Measurements from ENCODE around the gene TGFBR3L. TPM values are rescaled to one million over a fixed set of nuclear protein-coding genes. Genes with fewer than 3 reads are reported as not detected.
A peak's percentile ranks its signal among the peaks of the same experiment; 100 is the strongest.

TGFBR3L gene
- total RNA-seq, 1 donor from 2014 or later, result 1.8 TPM

DNA sequence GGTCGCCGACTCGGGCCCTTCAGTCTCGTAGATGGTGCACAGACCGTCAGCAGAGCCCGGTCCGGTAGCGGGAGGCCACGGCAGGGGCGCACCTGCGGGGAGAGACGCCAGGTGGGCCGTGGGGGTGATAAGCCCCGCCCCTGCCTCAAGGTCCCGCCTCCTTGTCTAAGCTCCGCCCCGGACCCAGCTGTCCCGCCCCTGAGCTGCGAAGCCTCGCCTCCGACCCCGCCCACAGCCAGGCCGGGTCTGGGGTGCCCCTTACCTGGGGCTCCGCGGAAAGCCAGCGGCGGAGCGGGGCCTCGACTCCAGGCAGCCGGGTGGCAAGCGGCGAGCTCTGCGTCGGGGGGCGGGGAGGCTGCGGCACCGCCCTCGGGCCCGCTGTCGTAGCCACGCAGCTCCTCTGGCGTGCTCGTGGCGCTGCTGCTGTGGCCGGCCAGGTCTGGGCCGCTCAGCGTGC lies 45.1 kb upstream of the TGFBR3L start:
- H3K4me1 Mint-ChIP-seq, result peaks cover 37% of the 10 kb centered on the region
- Histone ChIP-seq H2AFZ (replicated peaks) (no peak overlapping the region), H3K9me3 (ENCODE audit: low read depth) (no peaks in the 10 kb centered on the region), H3K4me3 (peak overlapping the region; percentile 31), H3K36me3 (no peaks in the 10 kb centered on the region), H3K4me2 (peak overlapping the region; percentile 67), H3K27ac (no peak overlapping the region), H3K4me1 (peaks cover 7% of the 10 kb centered on the region), H3F3A (ENCODE audit: low read depth) (peaks cover 54% of the 10 kb centered on the region), H3K9ac (no peak overlapping the region), H3K27me3 (peaks cover 42% of the 10 kb centered on the region), H3K79me2 (ENCODE audit: low read depth) (no peaks in the 10 kb centered on the region), H4K20me1 (ENCODE audit: low read depth) (peaks cover 52% of the 10 kb centered on the region)
- peaks cover 3% of the 10 kb centered on the region for H3K36me3 Mint-ChIP-seq
- peaks cover 29% of the 10 kb centered on the region for H3K27me3 Mint-ChIP-seq (ENCODE audit: insufficient read depth, low read depth)
- no peak overlapping the region for H3K27ac Mint-ChIP-seq
- no peak overlapping the region for H3K4me3 Mint-ChIP-seq
- peak; percentile 72 for DNase-seq (ENCODE audit: low spot score)
- TF ChIP-seq, protein P1, sequence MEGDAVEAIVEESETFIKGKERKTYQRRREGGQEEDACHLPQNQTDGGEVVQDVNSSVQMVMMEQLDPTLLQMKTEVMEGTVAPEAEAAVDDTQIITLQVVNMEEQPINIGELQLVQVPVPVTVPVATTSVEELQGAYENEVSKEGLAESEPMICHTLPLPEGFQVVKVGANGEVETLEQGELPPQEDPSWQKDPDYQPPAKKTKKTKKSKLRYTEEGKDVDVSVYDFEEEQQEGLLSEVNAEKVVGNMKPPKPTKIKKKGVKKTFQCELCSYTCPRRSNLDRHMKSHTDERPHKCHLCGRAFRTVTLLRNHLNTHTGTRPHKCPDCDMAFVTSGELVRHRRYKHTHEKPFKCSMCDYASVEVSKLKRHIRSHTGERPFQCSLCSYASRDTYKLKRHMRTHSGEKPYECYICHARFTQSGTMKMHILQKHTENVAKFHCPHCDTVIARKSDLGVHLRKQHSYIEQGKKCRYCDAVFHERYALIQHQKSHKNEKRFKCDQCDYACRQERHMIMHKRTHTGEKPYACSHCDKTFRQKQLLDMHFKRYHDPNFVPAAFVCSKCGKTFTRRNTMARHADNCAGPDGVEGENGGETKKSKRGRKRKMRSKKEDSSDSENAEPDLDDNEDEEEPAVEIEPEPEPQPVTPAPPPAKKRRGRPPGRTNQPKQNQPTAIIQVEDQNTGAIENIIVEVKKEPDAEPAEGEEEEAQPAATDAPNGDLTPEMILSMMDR (IDR thresholded peaks at IDR 0.05), result peak; percentile 7
- TF ChIP-seq EZH2 (IDR thresholded peaks at IDR 0.05), result no peak
- H3K9me3 Mint-ChIP-seq, result no peaks in the 10 kb centered on the region

DNA sequence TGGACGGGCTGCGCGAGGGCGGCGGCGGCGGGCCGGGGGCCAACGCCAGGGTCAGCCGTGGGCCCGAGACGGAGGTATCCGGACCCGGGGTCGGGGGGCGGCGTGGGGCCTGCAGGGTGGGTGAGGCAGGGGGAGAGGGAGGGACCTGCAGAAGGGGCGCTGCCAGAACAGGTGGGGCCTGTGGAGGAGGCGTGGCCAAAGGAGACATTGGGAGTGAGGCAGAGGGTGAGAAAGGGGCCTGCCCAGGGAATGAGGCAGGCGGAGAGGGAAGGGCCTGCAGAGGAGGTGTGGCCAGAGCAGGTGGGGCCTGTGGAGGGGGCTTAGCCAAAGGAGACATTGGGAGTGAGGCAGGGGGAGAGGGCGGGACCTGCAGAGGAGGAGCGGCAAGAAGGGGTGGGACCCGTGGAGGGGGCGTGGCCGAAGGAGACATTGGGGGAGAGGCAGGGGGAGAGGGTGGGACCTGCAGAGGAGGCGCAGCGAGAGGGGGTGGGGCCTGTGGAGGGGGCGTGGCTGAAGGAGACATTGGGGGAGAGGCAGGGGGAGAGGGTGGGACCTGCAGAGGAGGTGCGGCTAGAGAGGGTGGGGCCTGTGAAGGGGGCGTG lies 44.6 kb upstream of the TGFBR3L start:
- peaks cover 26% of the 10 kb centered on the region for H3K27me3 Mint-ChIP-seq (ENCODE audit: insufficient read depth, low read depth)
- H3K4me3 ChIP-seq, result peak overlapping the region; percentile 31
- H2AFZ ChIP-seq (replicated peaks), result no peak overlapping the region

DNA sequence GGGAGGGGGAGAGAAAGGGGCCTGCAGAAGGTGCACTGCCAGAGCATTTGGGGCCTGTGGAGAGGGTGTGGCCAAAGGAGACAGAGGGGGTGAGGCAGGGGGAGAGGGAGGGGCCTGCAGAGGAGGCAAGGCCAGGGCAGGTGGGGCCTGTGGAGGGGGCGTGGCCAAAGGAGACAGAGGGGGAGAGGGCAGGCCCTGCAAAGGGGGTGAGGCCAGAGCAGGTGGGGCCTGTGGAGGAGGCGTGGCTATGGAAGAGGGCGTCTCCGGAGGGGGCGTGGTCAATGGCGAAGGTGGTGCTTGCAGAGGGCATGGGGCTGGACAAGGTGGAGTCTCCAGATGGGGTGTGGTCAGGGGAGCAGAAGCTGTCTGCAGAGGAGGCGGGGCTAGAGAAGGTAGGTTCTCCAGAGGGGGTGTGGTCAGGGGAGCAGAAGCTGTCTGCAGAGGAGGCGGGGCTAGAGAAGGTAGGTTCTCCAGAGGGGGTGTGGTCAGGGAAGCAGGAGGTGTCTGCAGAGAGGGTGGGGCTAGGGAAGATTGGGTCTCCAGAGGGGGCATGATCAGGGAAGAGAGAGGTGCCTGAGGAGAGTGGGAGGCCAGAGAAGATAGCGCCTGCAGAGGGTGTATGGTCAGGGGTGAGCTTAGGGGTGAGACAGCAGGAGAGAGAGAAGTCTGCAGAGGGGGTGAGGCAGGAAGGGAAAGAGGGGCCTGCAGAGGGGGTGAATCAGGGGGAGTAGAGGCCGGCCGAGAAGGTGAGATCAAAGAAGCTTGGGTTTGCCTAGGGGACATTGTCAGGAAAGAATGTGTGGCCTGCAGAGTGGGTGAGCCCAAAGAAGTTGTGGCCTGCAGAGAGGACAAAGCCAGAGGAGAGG lies 43.8 kb upstream of the TGFBR3L start:
- Histone ChIP-seq H3F3A (ENCODE audit: low read depth) (peaks cover 63% of the 10 kb centered on the region), H3K4me3 (peak overlapping the region; percentile 8), H3K9me3 (ENCODE audit: low read depth) (no peaks in the 10 kb centered on the region), H3K9ac (no peak overlapping the region), H3K4me2 (peak overlapping the region; percentile 47), H2AFZ (replicated peaks) (no peak overlapping the region), H4K20me1 (ENCODE audit: low read depth) (peaks cover 51% of the 10 kb centered on the region), H3K36me3 (no peaks in the 10 kb centered on the region), H3K27me3 (peaks cover 29% of the 10 kb centered on the region), H3K27ac (peak overlapping the region; percentile 33), H3K79me2 (ENCODE audit: low read depth) (no peaks in the 10 kb centered on the region), H3K4me1 (peaks cover 11% of the 10 kb centered on the region)
- Mint-ChIP-seq H3K27me3 (ENCODE audit: insufficient read depth, low read depth) (peaks cover 25% of the 10 kb centered on the region), H3K36me3 (no peaks in the 10 kb centered on the region), H3K9me3 (no peaks in the 10 kb centered on the region), H3K27ac (peak overlapping the region; percentile 94), H3K4me3 (peak overlapping the region; percentile 82), H3K4me1 (peaks cover 34% of the 10 kb centered on the region)
- TF ChIP-seq, protein P1 (IDR thresholded peaks at IDR 0.05), result no peak
- TF ChIP-seq EZH2phosphoT487 (IDR thresholded peaks at IDR 0.05), result no peak
- no peak for TF ChIP-seq EZH2 (IDR thresholded peaks at IDR 0.05)
- peak; percentile 88 for DNase-seq (ENCODE audit: low spot score)

More for the DNA sequence above, 44.6 kb upstream of the TGFBR3L start:
- Histone ChIP-seq H3F3A (ENCODE audit: low read depth) (peaks cover 59% of the 10 kb centered on the region), H3K9me3 (ENCODE audit: low read depth) (no peaks in the 10 kb centered on the region), H3K4me2 (peak overlapping the region; percentile 67), H3K9ac (no peak overlapping the region), H3K27ac (no peak overlapping the region), H3K36me3 (no peaks in the 10 kb centered on the region), H3K79me2 (ENCODE audit: low read depth) (no peaks in the 10 kb centered on the region), H4K20me1 (ENCODE audit: low read depth) (peaks cover 51% of the 10 kb centered on the region), H3K4me1 (peaks cover 10% of the 10 kb centered on the region), H3K27me3 (peaks cover 37% of the 10 kb centered on the region)
- Mint-ChIP-seq H3K36me3 (peaks cover 3% of the 10 kb centered on the region), H3K9me3 (no peaks in the 10 kb centered on the region), H3K4me3 (peak overlapping the region; percentile 79), H3K27ac (no peak overlapping the region), H3K4me1 (peaks cover 38% of the 10 kb centered on the region)
- DNase-seq (ENCODE audit: low spot score), result peak; percentile 81
- TF ChIP-seq EZH2 (IDR thresholded peaks at IDR 0.05) (no peak), EZH2phosphoT487 (IDR thresholded peaks at IDR 0.05) (no peak)
- TF ChIP-seq, protein P1 (IDR thresholded peaks at IDR 0.05), result no peak

Data from neural progenitor cell (in vitro differentiated cells).